ENCODE data around the gene DRC3. TPM values are rescaled to one million over a fixed set of nuclear protein-coding genes. Genes with fewer than 3 reads are reported as not detected.

Gene DRC3
- total RNA-seq, 1 experiment from 2014 or later: 2.4 TPM

DNA sequence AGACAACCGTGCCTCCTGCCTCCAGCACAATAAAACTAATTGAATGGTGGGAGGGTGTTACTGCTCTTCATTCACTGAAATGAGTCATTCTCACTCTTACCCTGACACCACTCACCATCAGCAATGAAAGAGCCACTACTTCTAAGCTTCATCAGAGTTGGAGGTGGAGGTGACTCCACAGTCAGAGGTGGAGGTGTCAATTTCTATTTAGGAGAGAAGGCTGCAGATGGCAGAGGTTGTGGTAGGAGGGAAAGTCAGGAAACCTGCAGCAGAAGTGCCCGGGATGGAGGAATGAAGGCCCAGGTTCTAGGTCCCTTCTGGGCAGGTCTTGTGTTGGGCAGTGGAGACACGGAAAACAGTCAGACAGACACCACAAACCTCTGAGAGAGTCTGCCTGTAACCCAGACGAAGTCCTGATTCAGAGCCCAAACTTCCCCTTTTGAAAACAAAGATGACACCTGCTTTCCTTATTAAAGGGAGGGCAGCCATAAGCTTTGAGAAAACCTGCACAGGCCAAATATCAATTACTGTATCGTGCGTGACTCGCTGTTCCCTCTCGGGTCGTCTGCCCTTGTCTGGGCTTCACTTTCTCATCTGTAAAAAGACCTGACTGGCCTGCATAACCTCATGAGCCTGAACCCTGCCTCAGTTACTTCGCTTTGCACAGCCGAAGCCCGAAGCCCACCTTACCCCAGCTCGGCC lies 65.6 kb downstream of the DRC3 start:
- ChIA-PET CTCF (no interaction called here), POLR2A (no interaction called here), RAD21 (ENCODE audit: low non-redundant PET in 1 of 2, low total read pairs in 2 of 2, uncharacterized antibody in 2 of 2, unreplicated experiment in 2 of 2) (no interaction called here)
- no peak overlapping the region for H2AFZ ChIP-seq (ENCODE audit: low read depth, low read length, poor library complexity, severe bottlenecking)
- H3K9me2 ChIP-seq (ENCODE audit: insufficient read depth): no peaks in the 10 kb centered on the region
- peak overlapping the region; percentile 84 to 85 for H3K4me3 ChIP-seq (replicated peaks in 1 of 2; ENCODE audit: low read depth in 1 of 2, low read length in 2 of 2)
- H3K4me2 ChIP-seq (ENCODE audit: low read length): peak overlapping the region; percentile 96
- no peaks in the 10 kb centered on the region for H4K20me1 ChIP-seq (ENCODE audit: insufficient read depth)
- ATAC-seq (no peak), DNase-seq (ENCODE audit: low read depth, low spot score) (no peak)
- no peaks in the 10 kb centered on the region for H3K36me3 ChIP-seq (ENCODE audit: control insufficient read depth in 1 of 2, insufficient read depth in 2 of 2, low read length in 2 of 2)
- intact Hi-C loops (cut with micrococcal nuclease): loop anchor here (5.0 to 10.0 kb wide), 3 partner anchors 46 to 683 kb away; partner anchors contain the start of gene RAI1
- no peaks in the 10 kb centered on the region for H3K27me3 ChIP-seq (ENCODE audit: insufficient read depth, low read length)
- H3K27ac ChIP-seq (ENCODE audit: low read depth, low read length): peak overlapping the region; percentile 80
- H3K9ac ChIP-seq (ENCODE audit: low read length): peak overlapping the region; percentile 79
- TF ChIP-seq CBX3 (IDR thresholded peaks at IDR 0.05; ENCODE audit: low read depth): no peak
- TF ChIP-seq EZH2 (IDR thresholded peaks at IDR 0.05): no peak
- peaks cover 20% of the 10 kb centered on the region for H3K79me2 ChIP-seq (ENCODE audit: insufficient read depth, low read length)
- TSS peak; percentile 57 for BruUV-seq (replicated peaks)
- H3K4me1 ChIP-seq (ENCODE audit: control insufficient read depth in 1 of 2, insufficient read depth in 2 of 2, low read length in 2 of 2): peaks cover 6 to 24% of the 10 kb centered on the region in 2 experiments; a peak in 3 of 4 replicates
- H3K9me3 ChIP-seq (ENCODE audit: control insufficient read depth in 1 of 2, insufficient read depth in 1 of 2, low read depth in 1 of 2, low read length in 2 of 2): no peaks in the 10 kb centered on the region

DNA sequence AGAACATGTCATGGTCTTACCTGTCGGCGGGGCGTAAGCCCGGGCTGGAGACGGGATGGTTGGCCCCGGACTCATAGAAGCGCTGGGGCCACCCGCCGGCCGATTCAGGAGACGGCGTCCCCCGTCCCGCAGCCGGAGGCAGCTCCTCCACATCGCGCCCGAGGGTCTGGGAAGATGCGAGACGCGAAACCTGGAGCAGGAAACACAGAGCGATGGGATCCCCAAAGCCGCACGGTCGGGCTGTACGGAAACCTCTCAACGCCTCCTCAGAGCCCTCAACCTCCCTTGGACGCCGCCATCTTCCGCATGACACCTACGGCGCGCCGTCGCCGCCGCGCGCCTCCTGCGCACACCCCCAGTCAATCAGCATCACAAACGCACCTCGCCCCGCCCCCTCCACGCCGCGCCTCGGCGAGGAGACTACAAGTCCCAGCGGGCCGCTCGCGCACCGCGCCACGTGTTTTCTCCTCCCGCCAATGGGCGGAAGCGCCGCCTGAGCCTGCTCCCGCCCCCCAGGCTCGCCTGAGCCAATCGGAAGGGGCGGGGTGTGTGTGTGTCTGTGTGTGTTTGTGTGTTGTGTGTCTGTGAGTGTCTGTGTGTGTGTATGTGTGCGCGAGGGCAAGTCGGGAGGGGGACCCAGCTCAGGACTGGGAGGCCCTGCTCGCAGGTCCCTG lies 66.3 kb downstream of the DRC3 start, which contains the start of the genes ATPAF2 and GID4:
Gene ATPAF2, minus strand, starts transcription at position 308 of the 674 bp plus-strand sequence. Its CDS starts 155 bp downstream, at position 153.
Gene GID4, plus strand, starts transcription at position 548 of the 674 bp plus-strand sequence. Its CDS starts 57 bp downstream, at position 605.
- Histone ChIP-seq H3K4me3 (replicated peaks in 1 of 2; ENCODE audit: low read depth in 1 of 2, low read length in 2 of 2) (peak within 1 kb of the TSS; percentile 84 to 85), H3K4me1 (ENCODE audit: control insufficient read depth in 1 of 2, insufficient read depth in 2 of 2, low read length in 2 of 2) (peaks cover 6 to 21% of the 10 kb centered on the region in 2 experiments; a peak in 3 of 4 replicates), H3K27ac (ENCODE audit: low read depth, low read length) (peak within 1 kb of the TSS; percentile 80), H2AFZ (ENCODE audit: low read depth, low read length, poor library complexity, severe bottlenecking) (no peak within 1 kb of the TSS), H3K9me3 (ENCODE audit: control insufficient read depth in 1 of 2, insufficient read depth in 1 of 2, low read depth in 1 of 2, low read length in 2 of 2) (no peaks in the 10 kb centered on the region), H3K27me3 (ENCODE audit: insufficient read depth, low read length) (no peaks in the 10 kb centered on the region), H3K79me2 (ENCODE audit: insufficient read depth, low read length) (peaks cover 23% of the 10 kb centered on the region), H3K36me3 (ENCODE audit: control insufficient read depth in 1 of 2, insufficient read depth in 2 of 2, low read length in 2 of 2) (no peaks in the 10 kb centered on the region), H3K9ac (ENCODE audit: low read length) (peak within 1 kb of the TSS; percentile 81), H4K20me1 (ENCODE audit: insufficient read depth) (no peaks in the 10 kb centered on the region), H3K4me2 (ENCODE audit: low read length) (peak within 1 kb of the TSS; percentile 96), H3K9me2 (ENCODE audit: insufficient read depth) (no peaks in the 10 kb centered on the region)
- ATAC-seq (peak; percentile 92), DNase-seq (ENCODE audit: low read depth, low spot score) (peak; percentile 97)
- no TSS peak for BruUV-seq (replicated peaks)
- CTCF ChIA-PET: interaction anchor here (0.6 kb wide), 1 partner anchor 12 kb away, joined by 3 read pairs; no protein-coding TSS in a partner anchor
- POLR2A ChIA-PET: no interaction called here
- RAD21 ChIA-PET (ENCODE audit: low non-redundant PET in 1 of 2, low total read pairs in 2 of 2, uncharacterized antibody in 2 of 2, unreplicated experiment in 2 of 2): no interaction called here
- intact Hi-C loops (cut with micrococcal nuclease): loop anchor here (5.0 to 10.0 kb wide), 3 partner anchors 47 to 684 kb away; partner anchors contain the start of gene RAI1
- TF ChIP-seq TCF7L2 (IDR thresholded peaks at IDR 0.05; ENCODE audit: borderline replicate concordance, extremely low read depth, insufficient read depth, insufficient read length) (peak; percentile 52), ZFX (IDR thresholded peaks at IDR 0.05) (no peak), ZNF274 (IDR thresholded peaks at IDR 0.05; ENCODE audit: low read depth, low read length) (no peak), EGR1 (IDR thresholded peaks at IDR 0.05; ENCODE audit: low read depth) (peak; percentile 82), JUND (IDR thresholded peaks at IDR 0.05) (no peak), EZH2 (IDR thresholded peaks at IDR 0.05) (no peak), SIN3A (IDR thresholded peaks at IDR 0.05; ENCODE audit: low read depth) (no peak), POLR2AphosphoS5 (IDR thresholded peaks at IDR 0.05; ENCODE audit: low read depth, low read length) (peak; percentile 71), SP1 (IDR thresholded peaks at IDR 0.05; ENCODE audit: low read depth) (peak; percentile 99), CBX3 (IDR thresholded peaks at IDR 0.05; ENCODE audit: low read depth) (0 out of 2 replicates have a peak, but pooled peaks have one; percentile 47), YY1 (IDR thresholded peaks at IDR 0.05; ENCODE audit: extremely low read depth, insufficient replicate concordance, low read depth, low read length) (peak; percentile 98), POLR2A (IDR thresholded peaks at IDR 0.05; ENCODE audit: borderline replicate concordance, extremely low read depth, insufficient read depth, insufficient read length) (peak; percentile 59)
- TF ChIP-seq, protein P1, sequence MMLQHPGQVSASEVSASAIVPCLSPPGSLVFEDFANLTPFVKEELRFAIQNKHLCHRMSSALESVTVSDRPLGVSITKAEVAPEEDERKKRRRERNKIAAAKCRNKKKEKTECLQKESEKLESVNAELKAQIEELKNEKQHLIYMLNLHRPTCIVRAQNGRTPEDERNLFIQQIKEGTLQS (IDR thresholded peaks at IDR 0.05): no peak
- TF ChIP-seq, protein P2, sequence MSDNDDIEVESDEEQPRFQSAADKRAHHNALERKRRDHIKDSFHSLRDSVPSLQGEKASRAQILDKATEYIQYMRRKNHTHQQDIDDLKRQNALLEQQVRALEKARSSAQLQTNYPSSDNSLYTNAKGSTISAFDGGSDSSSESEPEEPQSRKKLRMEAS (IDR thresholded peaks at IDR 0.05): peak; percentile 85
- TF ChIP-seq, protein P3, sequence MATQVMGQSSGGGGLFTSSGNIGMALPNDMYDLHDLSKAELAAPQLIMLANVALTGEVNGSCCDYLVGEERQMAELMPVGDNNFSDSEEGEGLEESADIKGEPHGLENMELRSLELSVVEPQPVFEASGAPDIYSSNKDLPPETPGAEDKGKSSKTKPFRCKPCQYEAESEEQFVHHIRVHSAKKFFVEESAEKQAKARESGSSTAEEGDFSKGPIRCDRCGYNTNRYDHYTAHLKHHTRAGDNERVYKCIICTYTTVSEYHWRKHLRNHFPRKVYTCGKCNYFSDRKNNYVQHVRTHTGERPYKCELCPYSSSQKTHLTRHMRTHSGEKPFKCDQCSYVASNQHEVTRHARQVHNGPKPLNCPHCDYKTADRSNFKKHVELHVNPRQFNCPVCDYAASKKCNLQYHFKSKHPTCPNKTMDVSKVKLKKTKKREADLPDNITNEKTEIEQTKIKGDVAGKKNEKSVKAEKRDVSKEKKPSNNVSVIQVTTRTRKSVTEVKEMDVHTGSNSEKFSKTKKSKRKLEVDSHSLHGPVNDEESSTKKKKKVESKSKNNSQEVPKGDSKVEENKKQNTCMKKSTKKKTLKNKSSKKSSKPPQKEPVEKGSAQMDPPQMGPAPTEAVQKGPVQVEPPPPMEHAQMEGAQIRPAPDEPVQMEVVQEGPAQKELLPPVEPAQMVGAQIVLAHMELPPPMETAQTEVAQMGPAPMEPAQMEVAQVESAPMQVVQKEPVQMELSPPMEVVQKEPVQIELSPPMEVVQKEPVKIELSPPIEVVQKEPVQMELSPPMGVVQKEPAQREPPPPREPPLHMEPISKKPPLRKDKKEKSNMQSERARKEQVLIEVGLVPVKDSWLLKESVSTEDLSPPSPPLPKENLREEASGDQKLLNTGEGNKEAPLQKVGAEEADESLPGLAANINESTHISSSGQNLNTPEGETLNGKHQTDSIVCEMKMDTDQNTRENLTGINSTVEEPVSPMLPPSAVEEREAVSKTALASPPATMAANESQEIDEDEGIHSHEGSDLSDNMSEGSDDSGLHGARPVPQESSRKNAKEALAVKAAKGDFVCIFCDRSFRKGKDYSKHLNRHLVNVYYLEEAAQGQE (IDR thresholded peaks at IDR 0.05; ENCODE audit: low read depth): no peak

Data from HCT116 (cell line).